Activated T-helper 2 cell treated with anti-CD3 and anti-CD28 coated beads, Interferon-gamma antibody, Interleukin-2, Interleukin-4, amounts not matched to agents 10 μg/mL and 5 μg/mL and 100 μg/mL, durations not matched to agents 14 hours and 24 hours and 36 hours (primary cell): ENCODE measurements around the gene HDAC4. TPM values are rescaled to one million over a fixed set of nuclear protein-coding genes. Genes with fewer than 3 reads are reported as not detected.

Experiments
- DNase-seq: peaks from one replicate; pipeline ENCODE4 v3.0.0; 2021; ENCODE audit warnings: low spot score
- H3K27ac Mint-ChIP-seq: one replicate; pipeline ENCODE4 v1.8.0; 2021; ENCODE audit warnings: mixed read lengths
- H3K27me3 Mint-ChIP-seq: one replicate; pipeline ENCODE4 v1.8.0; 2021; ENCODE audit warnings: low read depth, mixed read lengths
- H3K36me3 Mint-ChIP-seq: one replicate; pipeline ENCODE4 v1.8.0; 2021; ENCODE audit warnings: low read depth, mixed read lengths
- H3K4me1 Mint-ChIP-seq: one replicate; pipeline ENCODE4 v1.8.0; 2021; ENCODE audit warnings: low read depth, mixed read lengths
- H3K4me3 Mint-ChIP-seq: one replicate; pipeline ENCODE4 v1.8.0; 2021; ENCODE audit warnings: low read depth, mild to moderate bottlenecking, moderate library complexity, mixed read lengths
- H3K9me3 Mint-ChIP-seq: one replicate; pipeline ENCODE4 v1.8.0; 2021; ENCODE audit warnings: mixed read lengths
- intact Hi-C: fragments of 100-400 bp; cut with micrococcal nuclease; formaldehyde crosslinking; loops from one replicate; pipeline ENCODE4 v1.15.1; 2023
- total RNA-seq: library from RNA; stranded (reverse); gene quantifications from 2 replicates; pipeline ENCODE4 v1.2.3, GENCODE V29; 2022

The HDAC4 gene
- total RNA-seq, 1 donor from 2014 or later: 44.8 TPM

DNA sequence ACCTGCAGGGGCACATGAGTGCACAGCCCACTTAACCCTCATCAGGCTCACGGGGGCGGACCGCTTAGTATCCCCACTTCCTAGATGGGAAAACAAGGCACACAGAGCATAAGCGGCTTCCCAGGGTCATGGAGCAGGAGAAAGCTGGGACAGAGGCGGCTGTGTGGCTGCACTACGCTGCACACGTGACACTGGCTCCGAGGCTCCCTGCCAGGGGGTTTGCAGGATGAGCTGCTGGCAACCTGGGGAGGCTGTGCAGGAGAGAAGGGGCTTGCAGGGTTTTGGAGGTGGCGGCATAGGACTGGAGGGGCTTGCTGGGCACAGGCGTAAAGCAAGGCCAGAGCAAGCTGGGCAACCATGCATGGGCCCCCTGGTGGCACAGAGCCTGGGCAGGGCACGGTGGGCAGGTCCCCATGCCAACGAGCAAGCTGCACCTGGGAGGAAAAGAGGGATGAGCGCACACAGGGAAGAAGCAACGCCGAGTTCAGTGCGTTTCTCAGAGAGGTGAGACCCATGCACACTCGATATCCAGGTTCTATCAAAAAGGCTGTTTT lies 268.6 kb downstream of the HDAC4 start:
- peaks cover 64% of the 10 kb centered on the region for H3K36me3 Mint-ChIP-seq
- intact Hi-C loops: no loop called here
- no peaks in the 10 kb centered on the region for H3K9me3 Mint-ChIP-seq
- no peaks in the 10 kb centered on the region for H3K4me1 Mint-ChIP-seq
- no peak overlapping the region for H3K27ac Mint-ChIP-seq
- H3K4me3 Mint-ChIP-seq: no peak overlapping the region
- DNase-seq: no peak
- no peaks in the 10 kb centered on the region for H3K27me3 Mint-ChIP-seq

DNA sequence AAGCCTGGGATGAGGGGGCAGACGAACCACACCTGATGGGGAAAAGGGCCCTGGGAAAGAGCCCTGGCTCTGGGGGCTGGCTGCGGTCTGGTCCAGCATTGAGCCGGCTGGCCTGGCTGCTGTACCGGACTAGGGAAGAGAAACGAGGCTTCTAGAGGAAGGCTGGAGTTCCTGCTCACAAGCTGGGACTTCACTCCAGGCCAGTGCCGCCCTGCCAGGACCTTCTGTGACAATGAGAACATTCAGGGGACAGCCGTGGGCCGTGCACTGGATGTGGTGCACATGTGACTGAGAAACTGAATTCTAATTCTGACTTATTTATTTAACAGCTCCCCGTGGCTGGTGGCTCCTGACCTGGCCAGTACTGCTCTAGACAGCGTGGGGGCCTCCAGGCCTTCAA lies 269.3 kb downstream of the HDAC4 start:
- H3K27ac Mint-ChIP-seq: no peak overlapping the region

DNA sequence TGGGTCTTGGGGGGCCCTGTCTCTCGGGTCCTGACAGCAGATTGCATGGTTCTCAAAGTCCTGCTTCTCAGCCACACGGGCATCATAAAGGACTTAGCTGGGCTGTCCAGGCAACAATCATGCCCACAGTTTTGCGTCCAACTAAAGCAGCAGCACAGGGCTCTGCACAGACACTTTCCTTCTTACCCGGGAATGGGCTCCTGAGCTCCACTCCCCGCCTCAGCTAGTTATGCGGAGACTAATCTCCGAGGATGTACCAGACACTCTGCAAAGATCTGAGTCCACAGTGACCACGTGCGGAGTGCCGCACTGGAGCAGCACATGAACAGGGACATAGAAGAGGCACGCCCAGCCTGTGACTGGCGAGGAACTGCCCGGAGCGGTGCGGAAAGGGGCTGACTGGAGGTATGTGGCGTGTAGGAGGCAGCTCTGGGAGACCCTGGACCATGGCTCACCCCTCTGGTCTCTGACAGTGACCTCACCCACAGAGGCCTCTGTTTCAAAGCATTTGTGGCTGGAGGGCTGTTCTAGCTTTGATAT lies 270.0 kb downstream of the HDAC4 start:
- Mint-ChIP-seq H3K27ac (no peak overlapping the region), H3K4me1 (no peaks in the 10 kb centered on the region), H3K9me3 (no peaks in the 10 kb centered on the region), H3K27me3 (no peaks in the 10 kb centered on the region), H3K36me3 (peaks cover 60% of the 10 kb centered on the region), H3K4me3 (no peak overlapping the region)
- intact Hi-C loops: no loop called here
- no peak for DNase-seq

More for the DNA sequence above, 269.3 kb downstream of the HDAC4 start:
- intact Hi-C loops: no loop called here
- Mint-ChIP-seq H3K4me1 (no peaks in the 10 kb centered on the region), H3K36me3 (peaks cover 60% of the 10 kb centered on the region), H3K9me3 (no peaks in the 10 kb centered on the region), H3K27me3 (no peaks in the 10 kb centered on the region), H3K4me3 (no peak overlapping the region)
- no peak for DNase-seq

DNA sequence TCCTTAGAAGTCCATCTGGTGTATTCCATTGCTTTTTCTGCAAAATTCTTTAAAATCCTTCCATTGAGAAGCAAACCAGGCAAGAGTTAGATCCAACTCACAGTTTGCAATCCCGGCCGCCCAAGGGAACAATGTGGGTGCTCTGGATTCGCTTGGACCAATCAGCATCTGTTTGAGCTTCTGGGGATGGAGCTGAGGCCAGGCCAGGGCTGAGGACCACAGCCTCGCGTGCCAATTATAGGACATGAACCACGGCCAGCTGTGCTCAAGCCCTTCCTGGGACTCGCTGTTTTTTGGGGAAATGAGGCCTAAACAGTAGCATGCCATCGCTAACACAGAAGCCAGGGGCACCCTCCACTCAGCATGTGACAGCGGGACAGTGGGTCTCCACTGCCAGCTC lies 270.8 kb downstream of the HDAC4 start:
- no peak for DNase-seq
- H3K27ac Mint-ChIP-seq: no peak overlapping the region
- no peaks in the 10 kb centered on the region for H3K9me3 Mint-ChIP-seq
- no peak overlapping the region for H3K4me3 Mint-ChIP-seq
- intact Hi-C loops: no loop called here
- no peaks in the 10 kb centered on the region for H3K27me3 Mint-ChIP-seq
- peaks cover 60% of the 10 kb centered on the region for H3K36me3 Mint-ChIP-seq
- H3K4me1 Mint-ChIP-seq: no peaks in the 10 kb centered on the region

DNA sequence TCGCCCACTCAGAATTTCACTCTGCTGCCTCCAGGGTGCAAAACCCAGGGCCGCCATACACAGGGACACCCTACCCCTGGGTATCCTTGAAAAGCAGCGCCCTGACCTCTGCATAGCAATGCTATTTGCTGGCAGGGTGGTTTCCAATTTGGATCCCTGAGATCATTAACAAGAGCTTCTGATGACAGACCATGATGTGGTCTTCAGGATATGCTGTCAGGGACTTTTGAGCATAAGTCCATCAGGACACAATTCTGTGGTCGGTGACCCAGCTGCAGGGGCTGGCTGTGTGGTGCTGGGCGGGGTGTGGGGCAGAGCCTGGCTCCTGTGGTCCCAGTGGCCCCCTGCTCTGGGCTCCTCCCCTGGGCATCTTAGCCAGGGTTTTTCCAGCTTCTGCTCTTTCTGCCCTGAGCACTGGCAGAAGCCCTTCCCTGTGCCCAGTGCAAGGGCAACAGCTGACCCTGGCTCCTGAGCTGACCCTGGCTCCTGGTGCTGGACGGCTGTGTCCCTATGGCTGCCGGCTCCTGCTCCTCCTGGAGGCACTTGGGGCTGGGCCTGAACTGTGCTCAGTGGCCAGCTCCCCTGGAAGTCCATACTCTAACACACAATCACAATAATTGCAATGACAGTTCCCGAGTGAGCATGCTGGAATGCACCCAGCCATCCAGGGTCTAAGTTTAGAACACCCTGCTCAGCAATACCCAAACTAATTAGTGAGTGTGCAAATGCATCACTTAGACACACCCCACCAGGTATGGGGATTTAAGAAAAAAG lies 271.5 kb downstream of the HDAC4 start:
- Mint-ChIP-seq H3K9me3 (no peaks in the 10 kb centered on the region), H3K36me3 (peaks cover 58% of the 10 kb centered on the region), H3K4me1 (no peaks in the 10 kb centered on the region), H3K27me3 (no peaks in the 10 kb centered on the region), H3K27ac (no peak overlapping the region), H3K4me3 (no peak overlapping the region)
- DNase-seq: no peak
- intact Hi-C loops: no loop called here

DNA sequence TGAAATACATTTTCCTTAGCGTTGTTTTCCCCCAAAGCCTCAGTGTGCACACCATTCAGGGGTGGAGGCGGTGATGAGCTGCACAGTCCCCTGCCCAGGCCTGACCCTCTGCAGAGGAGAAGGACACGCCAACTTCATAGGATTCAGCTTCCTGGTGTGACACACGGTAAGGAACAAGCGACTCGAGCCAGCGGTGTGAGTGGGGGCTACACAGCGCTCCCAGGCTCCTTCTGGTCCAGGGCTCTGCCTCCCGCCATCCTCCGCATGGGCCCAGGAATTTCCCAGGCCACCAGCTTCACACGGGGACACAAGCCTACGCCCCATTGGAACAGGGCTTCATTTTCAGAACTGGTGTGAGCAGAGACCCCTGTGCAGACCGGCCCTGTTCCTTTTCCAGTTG lies 272.1 kb downstream of the HDAC4 start:
- no peaks in the 10 kb centered on the region for H3K4me1 Mint-ChIP-seq
- intact Hi-C loops: no loop called here

DNA sequence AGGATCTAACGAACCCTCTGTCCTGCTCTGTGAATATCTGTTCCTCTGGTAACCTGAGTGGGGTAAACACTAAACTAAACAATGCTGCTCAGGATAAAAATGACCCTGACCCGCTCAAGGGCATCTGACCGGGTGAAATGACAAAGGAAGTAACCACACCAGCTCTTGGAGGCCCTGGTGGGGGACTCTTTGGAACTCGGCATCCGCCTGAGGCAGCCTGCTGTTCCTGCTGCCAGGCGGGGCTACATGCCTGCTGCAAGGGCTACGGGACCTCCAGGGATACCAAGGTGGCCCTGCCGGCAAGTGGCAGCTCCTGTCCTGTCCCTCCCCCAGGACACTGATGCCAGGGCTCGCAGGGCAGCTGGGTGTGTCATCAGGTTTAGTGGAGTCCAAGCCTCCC lies 273.3 kb downstream of the HDAC4 start:
- Mint-ChIP-seq H3K27me3 (no peaks in the 10 kb centered on the region), H3K36me3 (peaks cover 52% of the 10 kb centered on the region), H3K4me3 (no peak overlapping the region), H3K27ac (no peak overlapping the region), H3K9me3 (no peaks in the 10 kb centered on the region), H3K4me1 (no peaks in the 10 kb centered on the region)
- intact Hi-C loops: no loop called here
- DNase-seq: no peak

More for the DNA sequence above, 272.1 kb downstream of the HDAC4 start:
- Mint-ChIP-seq H3K4me3 (no peak overlapping the region), H3K9me3 (no peaks in the 10 kb centered on the region), H3K27ac (no peak overlapping the region), H3K27me3 (no peaks in the 10 kb centered on the region), H3K36me3 (peaks cover 58% of the 10 kb centered on the region)
- no peak for DNase-seq

DNA sequence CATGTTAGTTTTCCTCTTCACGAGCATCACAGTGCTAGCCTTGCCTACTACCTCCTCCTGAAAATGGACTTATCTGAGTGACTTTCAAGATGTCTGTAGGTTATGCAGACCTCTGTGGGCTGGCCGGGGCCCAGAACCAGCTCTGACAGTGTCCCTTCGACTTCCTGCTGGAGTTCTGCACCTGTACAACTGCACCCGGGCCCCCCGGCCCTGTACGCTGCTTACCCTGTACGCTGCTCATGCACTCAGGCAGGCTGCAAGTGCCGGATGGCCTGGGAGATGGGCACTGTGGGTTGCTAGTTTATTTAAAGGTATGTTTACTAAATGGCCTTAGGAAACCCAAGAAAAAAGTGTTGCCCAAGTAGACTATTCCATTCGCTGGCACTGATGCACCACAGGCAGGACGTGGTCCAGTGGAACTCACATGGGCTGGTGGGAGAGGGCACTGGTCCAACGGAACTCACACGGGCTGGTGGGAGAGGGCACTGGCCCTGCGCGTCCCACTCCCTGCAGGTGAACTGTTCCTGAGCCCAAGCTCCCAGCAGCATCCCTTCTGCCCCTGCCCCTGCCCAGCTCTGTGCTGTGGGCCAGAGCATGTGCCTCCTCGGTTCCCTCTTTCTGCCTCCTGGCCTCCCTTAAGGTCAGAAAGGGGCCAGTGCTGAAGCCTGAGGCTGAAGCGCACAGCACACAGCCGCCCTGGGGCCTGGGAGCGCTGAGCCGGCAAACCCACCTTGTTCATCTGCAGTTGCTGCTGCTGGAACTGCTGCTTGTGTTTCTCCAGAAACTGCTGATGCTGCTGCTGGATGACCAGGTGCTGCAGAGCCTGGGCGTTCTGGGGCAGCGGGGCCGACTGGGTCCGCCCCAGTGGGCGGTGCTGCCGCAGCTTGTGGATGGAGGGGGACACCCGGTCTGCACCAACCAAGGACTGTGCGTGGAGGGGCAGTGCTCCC lies 274.8 kb downstream of the HDAC4 start:
- H3K36me3 Mint-ChIP-seq: peaks cover 42% of the 10 kb centered on the region
- H3K4me1 Mint-ChIP-seq: no peaks in the 10 kb centered on the region
- DNase-seq: no peak
- H3K4me3 Mint-ChIP-seq: no peak overlapping the region
- no peaks in the 10 kb centered on the region for H3K27me3 Mint-ChIP-seq
- intact Hi-C loops: no loop called here
- no peak overlapping the region for H3K27ac Mint-ChIP-seq
- no peaks in the 10 kb centered on the region for H3K9me3 Mint-ChIP-seq

DNA sequence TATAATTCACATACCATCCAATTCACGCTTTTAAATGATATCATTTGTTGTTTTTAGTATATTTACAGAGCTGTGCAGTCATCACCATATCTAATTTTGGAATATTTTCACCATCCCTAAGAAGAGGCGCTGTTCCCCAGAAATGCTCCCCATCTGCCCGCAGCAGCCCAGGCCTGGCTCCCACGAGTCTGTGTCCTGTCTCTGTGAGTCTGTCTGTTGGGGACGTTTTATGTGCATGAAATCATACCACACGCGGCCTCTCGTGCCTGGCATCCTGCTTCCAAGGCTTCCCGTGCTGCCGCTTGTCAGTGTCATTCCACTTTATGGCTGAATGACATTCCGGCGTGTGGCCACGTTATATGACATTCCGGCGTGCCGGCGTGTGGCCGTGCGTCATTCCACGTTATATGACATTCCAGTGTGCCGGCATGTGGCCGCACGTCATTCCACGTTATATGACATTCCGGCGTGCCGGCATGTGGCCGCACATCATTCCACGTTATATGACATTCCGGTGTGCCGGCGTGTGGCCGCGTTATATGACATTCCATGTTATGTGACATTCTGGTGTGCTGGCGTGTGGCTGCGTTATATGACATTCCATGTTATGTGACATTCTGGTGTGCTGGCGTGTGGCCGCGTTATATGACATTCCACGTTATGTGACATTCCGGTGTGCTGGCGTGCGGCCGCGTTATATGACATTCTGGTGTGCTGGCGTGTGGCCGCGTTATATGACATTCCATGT lies 276.5 kb downstream of the HDAC4 start:
- peaks cover 3% of the 10 kb centered on the region for H3K4me1 Mint-ChIP-seq
- H3K9me3 Mint-ChIP-seq: no peaks in the 10 kb centered on the region
- no peak for DNase-seq
- no peak overlapping the region for H3K4me3 Mint-ChIP-seq
- intact Hi-C loops: no loop called here
- peaks cover 39% of the 10 kb centered on the region for H3K36me3 Mint-ChIP-seq
- H3K27ac Mint-ChIP-seq: no peak overlapping the region
- no peaks in the 10 kb centered on the region for H3K27me3 Mint-ChIP-seq

DNA sequence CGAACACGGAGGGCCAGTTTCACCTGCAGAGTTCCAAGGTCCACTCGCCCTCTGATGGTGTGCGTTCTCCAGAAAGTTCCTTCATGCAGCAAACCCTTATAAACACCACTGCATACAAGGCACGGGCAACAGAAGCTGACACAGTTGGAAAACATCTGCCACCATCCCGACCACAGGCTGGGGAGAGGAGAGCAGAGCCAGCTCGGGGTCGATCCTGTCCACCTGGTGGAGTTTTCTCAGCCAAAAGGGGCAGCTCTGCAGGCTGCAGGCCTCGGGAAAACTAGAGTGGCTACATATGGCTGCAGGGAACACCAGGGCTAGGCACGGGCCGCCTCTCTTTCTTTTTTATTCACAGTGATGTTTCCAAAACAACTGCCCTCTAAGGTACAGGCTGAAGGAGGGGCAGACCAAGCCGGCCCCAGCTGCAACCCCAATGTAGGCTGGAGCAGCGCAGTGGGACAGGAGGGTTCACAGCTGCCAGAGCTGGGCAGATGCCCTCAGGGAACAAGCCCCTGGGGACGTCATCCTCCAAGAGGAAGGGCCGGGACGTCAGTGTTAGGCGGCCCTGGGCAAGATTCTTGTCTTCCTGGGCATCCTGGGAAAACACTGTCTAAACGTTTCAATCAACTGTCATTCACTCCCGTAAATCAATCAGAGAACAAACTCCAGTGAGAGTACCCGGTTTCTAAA lies 278.3 kb downstream of the HDAC4 start:
- no peak for DNase-seq
- peaks cover 8% of the 10 kb centered on the region for H3K4me1 Mint-ChIP-seq
- H3K36me3 Mint-ChIP-seq: peaks cover 33% of the 10 kb centered on the region
- H3K27me3 Mint-ChIP-seq: no peaks in the 10 kb centered on the region
- no peak overlapping the region for H3K4me3 Mint-ChIP-seq
- H3K9me3 Mint-ChIP-seq: no peaks in the 10 kb centered on the region
- intact Hi-C loops: no loop called here
- H3K27ac Mint-ChIP-seq: no peak overlapping the region

DNA sequence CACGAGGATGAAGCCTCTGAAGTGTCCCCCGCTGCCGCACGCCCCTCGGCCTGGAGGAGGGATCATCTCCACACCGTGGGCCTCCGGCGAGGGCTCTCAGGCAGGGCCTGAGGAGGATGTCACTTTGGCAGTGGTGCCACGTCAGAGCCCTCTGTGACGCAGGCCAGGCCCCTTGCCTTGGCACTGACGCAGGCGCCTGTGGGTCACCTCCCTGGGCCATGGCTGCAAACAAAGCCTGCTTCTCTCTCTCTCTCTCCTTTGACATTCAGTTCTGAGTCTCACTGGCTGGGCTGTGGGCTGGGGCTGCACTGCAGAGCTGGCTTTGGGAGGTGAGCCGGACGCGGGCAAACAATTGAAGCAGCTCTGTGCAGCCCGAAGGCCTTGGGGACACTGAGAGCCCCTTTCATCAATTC lies 279.2 kb downstream of the HDAC4 start:
- intact Hi-C loops: no loop called here
- H3K27me3 Mint-ChIP-seq: no peaks in the 10 kb centered on the region
- H3K4me3 Mint-ChIP-seq: no peak overlapping the region
- H3K27ac Mint-ChIP-seq: no peak overlapping the region
- H3K9me3 Mint-ChIP-seq: no peaks in the 10 kb centered on the region
- peaks cover 30% of the 10 kb centered on the region for H3K36me3 Mint-ChIP-seq
- no peak for DNase-seq
- peaks cover 8% of the 10 kb centered on the region for H3K4me1 Mint-ChIP-seq

DNA sequence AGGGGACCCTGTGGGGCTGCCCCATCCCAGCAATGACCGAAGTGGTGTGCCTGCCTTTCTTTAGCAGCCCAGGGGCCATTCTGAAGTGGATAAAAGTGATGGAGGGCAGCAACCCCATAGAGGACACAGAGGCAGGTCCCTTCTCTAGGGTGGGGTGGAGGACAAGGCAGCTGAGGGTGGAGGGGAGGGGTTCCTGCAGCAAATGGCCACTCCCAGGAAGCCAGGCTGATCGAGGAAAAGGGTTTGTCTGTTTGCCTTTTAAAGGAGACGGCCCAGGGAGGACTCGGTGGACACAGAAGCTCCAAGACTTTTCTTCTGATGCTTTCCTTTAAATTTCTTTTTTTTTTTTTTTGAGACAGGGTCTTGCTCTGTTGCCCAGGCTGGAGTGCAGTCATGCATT lies 280.2 kb downstream of the HDAC4 start:
- Mint-ChIP-seq H3K9me3 (no peaks in the 10 kb centered on the region), H3K27ac (no peak overlapping the region), H3K27me3 (no peaks in the 10 kb centered on the region), H3K4me1 (peaks cover 8% of the 10 kb centered on the region), H3K4me3 (no peak overlapping the region), H3K36me3 (peaks cover 23% of the 10 kb centered on the region)
- DNase-seq: no peak
- intact Hi-C loops: no loop called here
